Fibroblast of pulmonary artery (primary cell): ENCODE data around the gene SPNS2.

Experiments
- DNase-seq: peaks from one replicate; pipeline ENCODE4 v3.0.0-alpha.2; 2010; ENCODE audit warnings: low read depth
- H3K4me3 ChIP-seq: replicated peaks from 2 replicates; pipeline ENCODE4 v1.5.1; 2011; ENCODE audit warnings: low read depth, mild to moderate bottlenecking, control low read depth, low read length, moderate library complexity
- CTCF ChIP-seq: IDR thresholded peaks from 2 replicates; pipeline ENCODE4 v1.5.1; 2011; ENCODE audit warnings: mild to moderate bottlenecking, control low read depth, low read length, inconsistent platforms; ENCODE audit errors: missing control alignments

SPNS2 gene

DNA sequence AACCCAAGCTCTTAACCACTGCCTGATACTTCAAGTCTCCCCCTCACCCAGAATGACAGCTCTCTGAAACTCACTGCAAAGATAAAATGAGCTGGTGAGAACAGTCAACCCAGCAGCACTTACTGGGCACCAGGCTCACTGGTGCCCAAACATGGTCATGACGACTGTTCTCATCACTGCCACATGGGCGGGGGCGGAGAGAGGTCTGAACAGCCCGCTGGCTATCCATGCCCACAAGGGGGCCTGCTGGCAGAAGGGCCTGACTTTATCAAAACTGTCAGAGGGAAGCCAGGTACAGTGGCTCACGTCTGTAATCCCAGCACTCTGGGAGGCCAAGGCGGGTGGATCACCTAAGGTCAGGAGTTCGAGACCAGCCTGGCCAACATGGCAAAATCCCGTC lies 52.5 kb downstream of the SPNS2 start:
- no peak overlapping the region for H3K4me3 ChIP-seq
- no peak for DNase-seq
- no peak for TF ChIP-seq CTCF

DNA sequence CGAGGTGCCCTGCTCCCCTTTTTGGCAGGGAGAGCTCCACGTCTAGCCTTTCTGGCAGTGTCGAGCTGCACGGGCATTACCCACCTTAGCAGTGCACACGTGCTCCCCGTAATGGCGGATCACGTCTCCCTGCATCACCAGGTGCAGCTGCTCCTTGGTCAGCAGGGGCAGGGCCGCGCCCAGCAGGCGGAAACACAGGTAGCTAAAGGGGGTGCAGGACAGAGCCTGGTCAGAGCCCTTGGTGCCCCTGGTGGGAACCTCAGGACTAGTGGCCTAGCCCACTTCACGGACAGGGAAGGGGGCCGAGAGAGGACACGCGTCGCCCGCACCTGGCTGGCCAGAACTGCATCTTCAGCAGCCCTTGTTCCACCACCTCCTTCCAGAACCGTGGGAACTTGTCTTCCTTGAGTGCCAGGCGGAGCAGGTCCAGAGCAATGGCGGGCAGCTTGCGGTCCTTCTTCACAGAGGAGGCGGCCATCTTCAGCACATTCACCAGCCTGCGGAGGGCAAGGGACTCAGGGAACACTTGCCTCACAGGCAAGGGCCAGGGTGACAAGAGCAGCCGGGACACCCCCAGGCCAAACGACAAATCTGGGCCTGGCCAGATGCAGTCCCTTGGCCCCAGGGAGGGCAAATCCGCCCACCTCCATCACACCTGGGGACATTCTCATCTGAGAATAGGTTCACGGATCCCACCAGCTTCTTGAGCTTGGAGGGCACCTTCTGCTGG lies 53.3 kb downstream of the SPNS2 start:
- H3K4me3 ChIP-seq: no peak overlapping the region
- DNase-seq: no peak
- no peak for TF ChIP-seq CTCF

DNA sequence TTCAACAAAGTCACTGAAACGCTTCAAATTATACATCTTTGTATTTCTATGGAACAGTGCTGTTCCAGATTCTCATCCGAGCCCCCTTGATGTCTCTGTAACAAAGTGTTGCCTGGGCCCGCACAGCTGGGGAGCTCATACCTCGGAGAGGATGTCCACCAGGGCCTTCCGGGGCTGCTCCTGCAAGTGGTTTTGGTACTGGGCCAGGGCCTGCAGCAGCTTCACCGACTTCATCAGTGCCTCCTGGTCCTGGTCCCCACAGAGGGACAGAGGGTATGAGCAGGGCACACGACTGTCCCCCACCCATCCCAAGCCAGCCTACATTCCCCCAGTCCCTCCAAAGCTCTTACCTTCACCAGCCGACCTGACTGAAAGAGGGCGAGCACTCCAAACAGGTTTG lies 55.0 kb downstream of the SPNS2 start:
- TF ChIP-seq CTCF: no peak
- DNase-seq: no peak
- H3K4me3 ChIP-seq: no peak overlapping the region

DNA sequence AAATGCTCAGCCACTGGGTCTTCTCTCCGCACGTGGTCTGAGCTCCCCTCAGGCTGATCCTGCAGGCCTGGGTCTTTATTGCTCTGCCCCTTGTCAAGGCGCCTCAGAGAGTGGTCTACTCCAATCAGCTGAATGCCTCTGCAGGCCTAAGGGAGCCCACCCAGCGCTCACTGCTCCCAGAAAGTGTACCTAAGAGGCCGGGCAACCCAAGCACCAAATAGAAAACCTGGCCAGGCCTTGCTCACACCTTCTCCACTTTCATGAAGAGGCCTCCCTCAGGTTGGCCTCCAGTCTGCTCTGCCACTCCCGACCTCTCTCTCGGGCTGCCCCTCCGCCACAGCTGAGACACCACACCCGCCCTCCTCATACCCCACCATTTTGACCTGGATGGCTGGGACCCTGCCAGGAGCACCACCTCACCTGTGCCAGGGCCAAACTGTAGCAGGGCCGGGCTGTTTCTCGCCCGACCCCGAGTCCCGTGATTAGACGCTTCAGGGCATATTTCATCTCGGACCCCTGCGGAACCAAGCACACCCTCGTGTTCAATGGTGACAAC lies 55.8 kb downstream of the SPNS2 start:
- H3K4me3 ChIP-seq: peak overlapping the region; percentile 81
- TF ChIP-seq CTCF: no peak
- DNase-seq: no peak

- peak; percentile 95 for DNase-seq
- peak within 1 kb of the TSS; percentile 81 for H3K4me3 ChIP-seq
- TF ChIP-seq CTCF: peak; percentile 5
These were observed 56.5 kb downstream of the SPNS2 start, which contains the start of gene MYBBP1A for GRCh38 chr17:4554997-4555799. MYBBP1A (minus strand) TSS chr17:4555384; CDS start chr17:4555324, 60 bp downstream.

DNA sequence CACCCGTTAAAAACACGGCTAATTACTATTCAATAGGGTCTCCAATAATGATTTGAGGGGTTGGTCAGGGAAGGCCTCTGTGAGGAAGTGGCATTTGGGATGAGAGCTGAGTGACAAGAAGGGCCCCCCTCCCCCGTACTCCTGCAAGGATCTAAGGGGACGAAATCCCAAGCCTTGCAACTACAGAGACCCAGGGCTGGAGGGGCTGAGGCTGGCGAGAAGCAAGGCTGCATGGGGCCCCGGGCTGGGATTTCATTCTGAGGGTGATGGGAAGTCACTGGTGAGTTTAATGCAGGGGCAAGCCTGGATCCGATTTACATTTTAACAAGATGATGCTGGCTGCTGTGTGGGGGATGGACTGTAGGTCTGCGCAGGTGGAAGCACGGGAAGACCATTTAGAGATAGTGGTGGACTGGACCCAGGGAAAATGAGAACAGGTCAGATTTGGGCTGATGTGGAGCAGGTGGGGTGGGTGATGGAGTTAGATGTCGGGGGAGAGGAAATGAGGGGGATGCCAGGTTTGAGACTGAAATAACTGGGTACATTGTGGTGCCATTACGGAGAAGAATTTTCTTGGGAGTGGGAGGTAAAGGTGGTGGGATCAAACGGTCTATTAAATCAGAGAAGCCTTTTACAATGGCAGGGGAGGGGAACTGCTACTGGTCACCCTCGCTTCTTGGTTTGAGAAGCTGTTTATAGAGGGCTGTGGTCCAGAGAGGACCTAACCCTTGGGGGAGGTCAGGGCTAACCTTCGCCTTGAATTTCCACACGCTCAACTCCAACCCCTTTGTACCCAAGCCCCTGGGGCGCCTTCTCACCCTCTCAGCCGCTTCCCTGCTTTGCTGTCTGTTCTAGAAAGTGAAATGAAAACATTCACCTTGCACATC lies 57.4 kb downstream of the SPNS2 start:
- H3K4me3 ChIP-seq: peak overlapping the region; percentile 81
- no peak for TF ChIP-seq CTCF
- no peak for DNase-seq
